SU-DHL-6 (cell line): ENCODE results near the gene SPATA4.

Experiments used
- H2AFZ ChIP-seq: fragments of 200-600 bp; sonication (generic); 2 replicates; pipeline ENCODE4 v1.6.1; 2014; ENCODE audit warnings: low read depth, mild to moderate bottlenecking, moderate library complexity, mixed read lengths, antibody characterized with exemption, low read length; ENCODE audit not compliant: severe bottlenecking
- H3F3A ChIP-seq: fragments of 200-600 bp; shearing (Covaris generic); 2 replicates; pipeline ENCODE4 v1.6.0; 2016; ENCODE audit warnings: antibody characterized with exemption, mild to moderate bottlenecking; ENCODE audit not compliant: insufficient read depth
- H3K27ac ChIP-seq: fragments of 200-600 bp; sonication (generic); 2 replicates; pipeline ENCODE4 v1.5.1; 2016; ENCODE audit warnings: low read depth, mild to moderate bottlenecking, low read length, moderate library complexity, mixed read lengths
- H3K27me3 ChIP-seq: fragments of 200-600 bp; sonication (generic), shearing (Covaris generic); 2 replicates; pipeline ENCODE4 v1.6.0; 2014; ENCODE audit warnings: mild to moderate bottlenecking, low read length
- H3K36me3 ChIP-seq: fragments of 200-600 bp; sonication (generic); 2 replicates; pipeline ENCODE4 v1.6.1; 2014; ENCODE audit warnings: mild to moderate bottlenecking, low read length, mixed read lengths
- H3K4me2 ChIP-seq: fragments of 300-600, 200-600 bp; shearing (Covaris generic), sonication (generic); 2 replicates; pipeline ENCODE4 v1.6.0; 2014; ENCODE audit warnings: low read length, low read depth, mild to moderate bottlenecking; ENCODE audit not compliant: poor library complexity, severe bottlenecking
- H3K4me3 ChIP-seq: fragments of 200-600 bp; sonication (generic); 2 replicates; pipeline ENCODE4 v1.5.1; 2014; ENCODE audit warnings: antibody characterized with exemption, low read length, mild to moderate bottlenecking, mixed read lengths; ENCODE audit not compliant: insufficient read depth, poor library complexity, severe bottlenecking
- H3K79me2 ChIP-seq: fragments of 200-600 bp; sonication (generic); 2 replicates; pipeline ENCODE4 v1.6.1; 2014; ENCODE audit warnings: mild to moderate bottlenecking, low read length, moderate library complexity; ENCODE audit not compliant: insufficient read depth
- H3K9ac ChIP-seq: fragments of 200-600 bp; sonication (generic); 2 replicates; pipeline ENCODE4 v1.7.0; 2014; ENCODE audit warnings: mild to moderate bottlenecking, low read length
- H3K9me2 ChIP-seq: fragments of 200-600 bp; sonication (generic); replicated peaks from 2 replicates; pipeline ENCODE4 v1.6.1; 2014; ENCODE audit warnings: low read length; ENCODE audit not compliant: insufficient read depth
- H3K9me3 ChIP-seq: fragments of 200-600 bp; sonication (generic); 2 replicates; pipeline ENCODE4 v1.6.1; 2014; ENCODE audit warnings: low read length, mixed read lengths; ENCODE audit not compliant: insufficient read depth
- H4K20me1 ChIP-seq: fragments of 200-600 bp; sonication (generic); 2 replicates; pipeline ENCODE4 v1.6.1; 2014; ENCODE audit warnings: low read depth, mild to moderate bottlenecking, antibody characterized with exemption, low read length, moderate library complexity, mixed read lengths
- EZH2phosphoT487 ChIP-seq: fragments of 200-600 bp; sonication (generic), shearing (Covaris generic); conservative IDR thresholded peaks from 2 replicates; pipeline ENCODE4 v1.6.1; 2018; ENCODE audit warnings: mild to moderate bottlenecking, antibody characterized with exemption, low read length, moderate library complexity, mixed read lengths
- TF ChIP-seq, protein P1 (sequence below): fragments of 200-600 bp; sonication (generic); IDR thresholded peaks from one replicate; pipeline ENCODE4 v1.5.1; 2017; ENCODE audit warnings: antibody characterized with exemption, mild to moderate bottlenecking, low read length, moderate library complexity; ENCODE audit not compliant: insufficient read depth, poor library complexity, severe bottlenecking

Gene SPATA4

GRCh38 chr4:176189891-176190795, 5.2 kb downstream of the SPATA4 start:
- H3K79me2 ChIP-seq = no peaks in the 10 kb centered on the region
- H2AFZ ChIP-seq = no peak overlapping the region
- H3K9me2 ChIP-seq = no peaks in the 10 kb centered on the region
- TF ChIP-seq EZH2phosphoT487 = no peak
- TF ChIP-seq, protein P1, sequence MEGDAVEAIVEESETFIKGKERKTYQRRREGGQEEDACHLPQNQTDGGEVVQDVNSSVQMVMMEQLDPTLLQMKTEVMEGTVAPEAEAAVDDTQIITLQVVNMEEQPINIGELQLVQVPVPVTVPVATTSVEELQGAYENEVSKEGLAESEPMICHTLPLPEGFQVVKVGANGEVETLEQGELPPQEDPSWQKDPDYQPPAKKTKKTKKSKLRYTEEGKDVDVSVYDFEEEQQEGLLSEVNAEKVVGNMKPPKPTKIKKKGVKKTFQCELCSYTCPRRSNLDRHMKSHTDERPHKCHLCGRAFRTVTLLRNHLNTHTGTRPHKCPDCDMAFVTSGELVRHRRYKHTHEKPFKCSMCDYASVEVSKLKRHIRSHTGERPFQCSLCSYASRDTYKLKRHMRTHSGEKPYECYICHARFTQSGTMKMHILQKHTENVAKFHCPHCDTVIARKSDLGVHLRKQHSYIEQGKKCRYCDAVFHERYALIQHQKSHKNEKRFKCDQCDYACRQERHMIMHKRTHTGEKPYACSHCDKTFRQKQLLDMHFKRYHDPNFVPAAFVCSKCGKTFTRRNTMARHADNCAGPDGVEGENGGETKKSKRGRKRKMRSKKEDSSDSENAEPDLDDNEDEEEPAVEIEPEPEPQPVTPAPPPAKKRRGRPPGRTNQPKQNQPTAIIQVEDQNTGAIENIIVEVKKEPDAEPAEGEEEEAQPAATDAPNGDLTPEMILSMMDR = no peak
- H4K20me1 ChIP-seq = no peaks in the 10 kb centered on the region
- H3K4me2 ChIP-seq = no peak overlapping the region
- H3K36me3 ChIP-seq = no peaks in the 10 kb centered on the region
- H3K9me3 ChIP-seq = no peaks in the 10 kb centered on the region
- H3K27ac ChIP-seq = no peak overlapping the region
- no peaks in the 10 kb centered on the region for H3K27me3 ChIP-seq
- H3F3A ChIP-seq = no peaks in the 10 kb centered on the region
- H3K4me3 ChIP-seq = no peak overlapping the region
- no peak overlapping the region for H3K9ac ChIP-seq

DNA sequence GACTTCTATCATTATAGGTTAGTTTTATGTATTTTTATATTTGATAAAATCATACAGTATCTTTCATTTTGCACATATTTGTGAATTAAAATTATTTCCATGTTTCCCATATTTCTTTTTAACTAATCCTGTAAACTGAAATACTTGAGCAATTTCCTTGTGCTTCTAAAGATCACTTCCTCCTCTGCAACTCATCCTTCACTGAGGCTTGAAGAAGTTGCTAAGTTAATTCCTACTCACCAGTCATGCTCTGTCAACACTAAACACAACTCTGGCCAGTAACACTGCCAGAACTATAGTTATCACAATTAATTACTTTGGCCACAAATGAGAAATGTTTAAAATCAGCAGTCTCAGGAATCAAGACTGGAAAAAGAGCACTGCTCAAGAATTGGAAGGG, 6.7 kb downstream of the SPATA4 start:
- TF ChIP-seq EZH2phosphoT487 = no peak
- TF ChIP-seq, protein P1 = no peak

GRCh38 chr4:176187624-176188023, 7.8 kb downstream of the SPATA4 start:
- no peak overlapping the region for H3K27ac ChIP-seq
- no peak overlapping the region for H2AFZ ChIP-seq

More for the DNA sequence above, 6.7 kb downstream of the SPATA4 start:
- no peaks in the 10 kb centered on the region for H3K36me3 ChIP-seq
- no peaks in the 10 kb centered on the region for H3F3A ChIP-seq
- H3K79me2 ChIP-seq = no peaks in the 10 kb centered on the region
- no peaks in the 10 kb centered on the region for H4K20me1 ChIP-seq
- no peak overlapping the region for H3K4me3 ChIP-seq
- H3K9me2 ChIP-seq = no peaks in the 10 kb centered on the region
- no peak overlapping the region for H2AFZ ChIP-seq
- no peaks in the 10 kb centered on the region for H3K9me3 ChIP-seq
- H3K9ac ChIP-seq = no peak overlapping the region
- no peak overlapping the region for H3K27ac ChIP-seq
- no peak overlapping the region for H3K4me2 ChIP-seq
- no peaks in the 10 kb centered on the region for H3K27me3 ChIP-seq

More at GRCh38 chr4:176187624-176188023, 7.8 kb downstream of the SPATA4 start:
- no peak overlapping the region for H3K4me3 ChIP-seq
- H3K9ac ChIP-seq = no peak overlapping the region
- H3K4me2 ChIP-seq = no peak overlapping the region
- no peaks in the 10 kb centered on the region for H3K9me2 ChIP-seq
- TF ChIP-seq, protein P1 = no peak
- TF ChIP-seq EZH2phosphoT487 = no peak
- H3F3A ChIP-seq = no peaks in the 10 kb centered on the region
- H3K9me3 ChIP-seq = no peaks in the 10 kb centered on the region
- H4K20me1 ChIP-seq = no peaks in the 10 kb centered on the region
- no peaks in the 10 kb centered on the region for H3K79me2 ChIP-seq
- H3K36me3 ChIP-seq = no peaks in the 10 kb centered on the region
- H3K27me3 ChIP-seq = no peaks in the 10 kb centered on the region
